ENCODE measurements around the gene NEDD4L.

NEDD4L gene

GRCh38 chr18:58020567-58021107, 23.4 kb upstream of the NEDD4L start:
- H3K9ac ChIP-seq (ENCODE audit: low read depth, low read length) = no peak overlapping the region
- H3K9me3 ChIP-seq (ENCODE audit: control insufficient read depth, insufficient read depth, low read length) = peaks cover 7% of the 10 kb centered on the region
- no peaks in the 10 kb centered on the region for H3K36me3 ChIP-seq (ENCODE audit: insufficient read depth, low read length)
- peaks cover 7% of the 10 kb centered on the region for H3K4me1 ChIP-seq (ENCODE audit: insufficient read depth, low read length)

- H3K9me3 ChIP-seq (ENCODE audit: control insufficient read depth, insufficient read depth, low read length) = peaks cover 5% of the 10 kb centered on the region; the same call in 1 of the 2 replicates
- H3K36me3 ChIP-seq (ENCODE audit: insufficient read depth, low read length) = no peaks in the 10 kb centered on the region
- peaks cover 13% of the 10 kb centered on the region for H3K4me1 ChIP-seq (ENCODE audit: insufficient read depth, low read length)
- no peak overlapping the region for H3K9ac ChIP-seq (ENCODE audit: low read depth, low read length)
These were observed 22.5 kb upstream of the NEDD4L start for GRCh38 chr18:58021504-58021903.

GRCh38 chr18:58023108-58023507, 20.9 kb upstream of the NEDD4L start:
- Histone ChIP-seq H3K4me1 (ENCODE audit: insufficient read depth, low read length) (peaks cover 15% of the 10 kb centered on the region), H3K9ac (ENCODE audit: low read depth, low read length) (no peak overlapping the region), H3K9me3 (ENCODE audit: control insufficient read depth, insufficient read depth, low read length) (no peaks in the 10 kb centered on the region), H3K36me3 (ENCODE audit: insufficient read depth, low read length) (no peaks in the 10 kb centered on the region)

DNA sequence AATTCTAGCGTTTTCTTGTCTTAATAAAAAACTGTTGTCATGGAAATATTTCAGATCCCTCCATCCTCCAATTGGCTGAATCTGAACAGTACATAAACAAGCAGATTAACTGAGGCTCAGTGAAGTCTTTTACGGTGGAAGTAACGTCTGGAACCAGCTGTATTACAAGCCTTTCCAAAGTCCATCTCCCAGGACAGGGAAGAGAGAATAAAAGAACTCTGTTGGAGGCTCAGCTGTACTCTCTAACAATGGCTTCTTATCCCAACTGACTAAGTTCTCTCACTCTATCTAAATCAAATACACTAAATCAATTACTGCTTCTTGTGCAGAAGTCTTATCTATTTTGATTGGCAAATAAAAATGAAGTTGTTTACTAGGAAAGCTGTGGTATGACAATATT, 19.9 kb upstream of the NEDD4L start:
- Histone ChIP-seq H3K9me3 (ENCODE audit: control insufficient read depth, insufficient read depth, low read length) (no peaks in the 10 kb centered on the region), H3K36me3 (ENCODE audit: insufficient read depth, low read length) (no peaks in the 10 kb centered on the region), H3K4me1 (ENCODE audit: insufficient read depth, low read length) (peaks cover 15% of the 10 kb centered on the region), H3K9ac (ENCODE audit: low read depth, low read length) (no peak overlapping the region)

DNA sequence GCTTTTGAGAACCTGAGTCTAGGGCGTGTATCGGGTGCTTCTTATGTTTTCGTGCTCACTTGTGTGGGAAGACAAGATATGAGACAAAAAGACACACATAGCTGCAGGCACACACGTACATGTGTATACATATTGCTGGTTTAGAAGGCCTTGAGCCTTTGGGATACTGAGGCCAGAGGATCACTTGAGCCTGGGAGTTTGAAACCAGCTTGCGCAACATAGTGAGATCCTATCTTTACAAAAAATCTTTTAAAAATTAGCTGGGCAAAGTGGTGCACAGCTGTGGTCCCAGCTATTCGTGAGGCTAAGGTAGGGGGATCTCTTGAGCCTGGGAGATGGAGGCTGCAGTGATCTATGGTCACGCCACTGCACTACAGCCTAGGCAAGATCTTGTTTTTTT, 18.8 kb upstream of the NEDD4L start:
- Histone ChIP-seq H3K9ac (ENCODE audit: low read depth, low read length) (no peak overlapping the region), H3K9me3 (ENCODE audit: control insufficient read depth, insufficient read depth, low read length) (no peaks in the 10 kb centered on the region), H3K4me1 (ENCODE audit: insufficient read depth, low read length) (peaks cover 15% of the 10 kb centered on the region), H3K36me3 (ENCODE audit: insufficient read depth, low read length) (no peaks in the 10 kb centered on the region)

- H3K36me3 ChIP-seq (ENCODE audit: insufficient read depth, low read length) = no peaks in the 10 kb centered on the region
- H3K4me1 ChIP-seq (ENCODE audit: insufficient read depth, low read length) = peaks cover 15% of the 10 kb centered on the region
- H3K9ac ChIP-seq (ENCODE audit: low read depth, low read length) = no peak overlapping the region
- no peaks in the 10 kb centered on the region for H3K9me3 ChIP-seq (ENCODE audit: control insufficient read depth, insufficient read depth, low read length)
These were observed 18.3 kb upstream of the NEDD4L start for GRCh38 chr18:58025733-58026132.

DNA sequence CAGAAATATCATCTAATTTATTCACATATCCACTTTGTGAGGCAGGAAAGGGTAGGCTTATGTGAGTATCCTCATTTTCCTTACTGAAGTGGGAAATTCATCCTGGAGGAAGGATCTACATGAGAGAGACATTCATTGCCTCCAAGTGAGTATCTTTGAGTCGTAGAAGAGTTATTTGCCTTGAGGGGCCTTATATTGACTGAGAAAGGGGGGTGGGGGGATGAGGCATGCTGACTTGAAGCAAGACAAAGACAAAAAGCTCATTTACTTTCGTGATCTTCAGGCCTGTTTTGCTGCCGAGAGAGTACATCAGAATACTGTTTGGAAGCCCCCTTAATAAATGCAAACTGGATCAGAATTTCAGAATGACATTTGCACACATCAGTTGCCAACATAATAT, 17.6 kb upstream of the NEDD4L start:
- Histone ChIP-seq H3K9me3 (ENCODE audit: control insufficient read depth, insufficient read depth, low read length) (no peaks in the 10 kb centered on the region), H3K9ac (ENCODE audit: low read depth, low read length) (no peak overlapping the region), H3K4me1 (ENCODE audit: insufficient read depth, low read length) (peaks cover 15% of the 10 kb centered on the region), H3K36me3 (ENCODE audit: insufficient read depth, low read length) (no peaks in the 10 kb centered on the region)

DNA sequence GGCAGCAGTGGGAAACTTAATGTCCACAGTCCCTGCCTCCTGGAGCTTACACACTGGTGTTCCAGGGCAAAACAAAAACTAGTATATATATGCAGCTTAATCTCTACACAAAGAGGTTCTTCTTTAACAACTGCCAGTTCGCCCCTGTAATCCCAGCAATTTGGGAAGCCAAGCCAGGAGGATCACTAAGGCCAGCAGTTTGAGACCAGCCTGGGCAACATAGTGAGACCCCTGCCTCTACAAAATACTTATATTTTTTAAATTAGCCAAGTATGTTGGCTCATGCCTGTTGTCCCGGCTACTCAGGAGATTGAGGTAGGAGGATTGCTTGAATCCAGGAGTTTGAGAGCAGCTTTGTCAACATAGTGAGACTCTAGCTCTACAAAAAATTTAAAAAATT, 17.2 kb upstream of the NEDD4L start:
- Histone ChIP-seq H3K9ac (ENCODE audit: low read depth, low read length) (no peak overlapping the region), H3K9me3 (ENCODE audit: control insufficient read depth, insufficient read depth, low read length) (no peaks in the 10 kb centered on the region), H3K36me3 (ENCODE audit: insufficient read depth, low read length) (no peaks in the 10 kb centered on the region), H3K4me1 (ENCODE audit: insufficient read depth, low read length) (peaks cover 15% of the 10 kb centered on the region)

DNA sequence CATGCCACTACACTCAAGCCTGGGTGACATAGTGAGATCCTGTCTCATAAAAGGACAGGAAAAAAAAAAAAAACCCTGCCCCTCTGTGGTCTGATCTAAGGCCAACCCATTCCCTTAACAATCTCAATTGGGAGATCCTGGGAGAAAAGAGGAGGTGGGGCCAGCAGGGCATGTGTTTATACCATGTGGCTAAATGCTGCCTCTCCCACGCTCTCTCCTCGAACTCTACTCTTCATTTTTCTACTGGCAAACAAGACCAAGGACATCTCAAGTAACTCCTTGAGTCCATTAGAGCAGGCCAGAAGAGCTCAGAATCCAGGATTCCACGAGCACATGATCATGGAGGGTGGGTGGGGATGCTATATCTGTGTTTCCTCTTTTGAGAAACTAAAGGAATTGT, 16.7 kb upstream of the NEDD4L start:
- H3K4me1 ChIP-seq (ENCODE audit: insufficient read depth, low read length) = peaks cover 15% of the 10 kb centered on the region
- no peak overlapping the region for H3K9ac ChIP-seq (ENCODE audit: low read depth, low read length)
- no peaks in the 10 kb centered on the region for H3K36me3 ChIP-seq (ENCODE audit: insufficient read depth, low read length)
- H3K9me3 ChIP-seq (ENCODE audit: control insufficient read depth, insufficient read depth, low read length) = no peaks in the 10 kb centered on the region

GRCh38 chr18:58028109-58028784, 15.8 kb upstream of the NEDD4L start:
- Histone ChIP-seq H3K36me3 (ENCODE audit: insufficient read depth, low read length) (no peaks in the 10 kb centered on the region), H3K9ac (ENCODE audit: low read depth, low read length) (no peak overlapping the region), H3K9me3 (ENCODE audit: control insufficient read depth, insufficient read depth, low read length) (no peaks in the 10 kb centered on the region), H3K4me1 (ENCODE audit: insufficient read depth, low read length) (peaks cover 15% of the 10 kb centered on the region)

- Histone ChIP-seq H3K9me3 (ENCODE audit: control insufficient read depth, insufficient read depth, low read length) (no peaks in the 10 kb centered on the region), H3K4me1 (ENCODE audit: insufficient read depth, low read length) (no peaks in the 10 kb centered on the region; the same call in 1 of the 2 replicates), H3K9ac (ENCODE audit: low read depth, low read length) (no peak overlapping the region), H3K36me3 (ENCODE audit: insufficient read depth, low read length) (no peaks in the 10 kb centered on the region)
These were observed 11.8 kb upstream of the NEDD4L start for GRCh38 chr18:58032233-58032632.

GRCh38 chr18:58033216-58033615, 10.8 kb upstream of the NEDD4L start:
- Histone ChIP-seq H3K9me3 (ENCODE audit: control insufficient read depth, insufficient read depth, low read length) (no peaks in the 10 kb centered on the region), H3K9ac (ENCODE audit: low read depth, low read length) (no peak overlapping the region), H3K36me3 (ENCODE audit: insufficient read depth, low read length) (no peaks in the 10 kb centered on the region), H3K4me1 (ENCODE audit: insufficient read depth, low read length) (no peaks in the 10 kb centered on the region)

GRCh38 chr18:58034370-58034769, 9.7 kb upstream of the NEDD4L start:
- no peaks in the 10 kb centered on the region for H3K9me3 ChIP-seq (ENCODE audit: control insufficient read depth, insufficient read depth, low read length)

DNA sequence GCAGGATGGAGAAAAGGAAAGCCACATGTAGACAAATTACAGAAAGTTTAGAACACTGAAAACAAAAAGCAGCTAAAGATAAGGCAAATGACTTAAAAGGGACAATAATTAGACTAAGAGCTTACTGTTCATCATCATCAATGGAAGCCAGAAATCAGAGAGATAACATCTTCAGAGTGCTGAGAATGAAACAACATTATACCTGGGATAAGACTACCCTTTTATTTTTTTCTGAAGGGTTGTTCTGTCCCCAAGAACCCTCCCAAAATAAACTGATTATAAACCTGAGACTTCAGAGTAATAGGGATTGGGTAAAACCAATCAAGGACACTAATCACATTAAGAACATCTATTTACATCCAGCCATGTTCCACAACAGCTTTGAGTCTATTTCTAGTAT, 6.9 kb upstream of the NEDD4L start:
- Histone ChIP-seq H3K9ac (ENCODE audit: low read depth, low read length) (no peak overlapping the region), H3K9me3 (ENCODE audit: control insufficient read depth, insufficient read depth, low read length) (no peaks in the 10 kb centered on the region), H3K36me3 (ENCODE audit: insufficient read depth, low read length) (no peaks in the 10 kb centered on the region), H3K4me1 (ENCODE audit: insufficient read depth, low read length) (no peaks in the 10 kb centered on the region)

More at GRCh38 chr18:58034370-58034769, 9.7 kb upstream of the NEDD4L start:
- H3K4me1 ChIP-seq (ENCODE audit: insufficient read depth, low read length) = no peaks in the 10 kb centered on the region
- no peaks in the 10 kb centered on the region for H3K36me3 ChIP-seq (ENCODE audit: insufficient read depth, low read length)
- no peak overlapping the region for H3K9ac ChIP-seq (ENCODE audit: low read depth, low read length)

GRCh38 chr18:58038063-58038462, 6.0 kb upstream of the NEDD4L start:
- Histone ChIP-seq H3K9me3 (ENCODE audit: control insufficient read depth, insufficient read depth, low read length) (no peaks in the 10 kb centered on the region), H3K4me1 (ENCODE audit: insufficient read depth, low read length) (no peaks in the 10 kb centered on the region), H3K36me3 (ENCODE audit: insufficient read depth, low read length) (no peaks in the 10 kb centered on the region), H3K9ac (ENCODE audit: low read depth, low read length) (no peak overlapping the region)

Measured in ES-I3 (cell line).